Esophagus squamous epithelium (tissue), 5 donors: Measurements from ENCODE around the gene ZFPM1. TPM values are rescaled to one million over a fixed set of nuclear protein-coding genes. Genes with fewer than 3 reads are reported as not detected.

Experiments used
- DNase-seq: peaks from one replicate; lab custom pipeline; 2025; lab: John Stamatoyannopoulos, UW
- H3K27ac ChIP-seq, 4 donors: fragments of 200-600 bp; sonication (generic); one replicate each; pipeline ENCODE4 v1.5.1; 2016 to 2019; ENCODE audit warnings: mild to moderate bottlenecking in 1 of 4
- H3K27me3 ChIP-seq, 4 donors: fragments of 200-600 bp; sonication (generic); 1 replicate in 3 of 4; 2 replicates in 1 of 4; pipeline versions ENCODE4 v1.5.1 to v1.6.0; 2017 to 2021; ENCODE audit warnings: antibody characterized with exemption in 1 of 4
- H3K36me3 ChIP-seq, 3 donors: fragments of 200-600 bp; sonication (generic); one replicate each; pipeline ENCODE4 v1.5.1; 2016 to 2019
- H3K4me1 ChIP-seq, 3 donors: fragments of 200-600 bp; sonication (generic); one replicate each; pipeline ENCODE4 v1.5.1; 2017 to 2019
- H3K4me3 ChIP-seq, 4 donors: fragments of 200-600 bp; sonication (generic); 1 replicate in 3 of 4; 2 replicates in 1 of 4; pipeline ENCODE4 v1.5.1; 2016 to 2019; ENCODE audit warnings: mild to moderate bottlenecking in 2 of 4, moderate library complexity in 1 of 4
- H3K9me3 ChIP-seq, 3 donors: fragments of 200-600 bp; sonication (generic); one replicate each; pipeline ENCODE4 v1.5.1; 2016 to 2019
- POLR2A ChIP-seq, 4 donors: fragments of 450-650 bp; IDR thresholded peaks; one replicate each; pipeline ENCODE4 v1.6.1; 2017; ENCODE audit warnings: antibody characterized with exemption in 4 of 4, mild to moderate bottlenecking in 4 of 4, moderate library complexity in 3 of 4
- WGBS, 2 donors: methylation state at CpG; one replicate each; pipeline ENCODE4 v1.1.5; 2018; 5-methylcytosine and 5-hydroxymethylcytosine counted together
- intact Hi-C: fragments of 100-400 bp; cut with DNase I; formaldehyde crosslinking; loops from one replicate; pipeline ENCODE4 v1.15.0; 2022
- total RNA-seq, 4 donors: library from RNA; depleted of rRNA; stranded (reverse); fragments of >200 nt; gene quantifications; one replicate each; pipeline ENCODE4 v1.1.0, GENCODE V29; 2016
- TF ChIP-seq, protein P1 (sequence below), 6 experiments: fragments of 450-650 bp in 4 of 6; fragments of 200-600 bp in 2 of 6; sonication (generic) in 2 of 6; IDR thresholded peaks; one replicate each; pipeline ENCODE4 v1.5.1; 2016 to 2019; ENCODE audit warnings: antibody characterized with exemption in 6 of 6, mild to moderate bottlenecking in 4 of 6, moderate library complexity in 4 of 6
- donor health status: DM: yes; HTN: yes; CAD: no.

The ZFPM1 gene
- total RNA-seq, 4 donors from 2014 or later: 0.67 to 1.7 (median 1.2) TPM

DNA sequence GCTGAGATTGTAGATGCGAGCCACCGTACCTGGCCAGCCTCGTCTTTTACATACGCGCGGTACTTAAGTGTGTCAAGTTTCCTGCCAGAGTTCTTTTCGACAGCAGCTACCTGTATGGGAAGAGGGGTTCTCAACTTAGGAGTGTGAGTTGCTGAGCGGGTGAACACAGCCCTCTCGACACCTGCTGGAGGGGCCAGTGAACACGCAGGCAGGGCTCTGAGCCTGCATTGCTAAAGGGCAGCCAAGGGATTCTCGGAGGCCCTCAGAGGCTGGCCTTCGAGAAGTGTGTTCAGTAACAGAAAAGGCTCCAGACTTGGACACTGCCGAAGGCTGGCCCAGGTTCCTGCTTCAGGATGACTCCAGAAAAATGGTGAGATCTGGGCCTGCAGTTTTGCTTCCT, 123.2 kb downstream of the ZFPM1 start:
- no peak overlapping the region for H3K27ac ChIP-seq
- no peak for DNase-seq
- H3K9me3 ChIP-seq: no peaks in the 10 kb centered on the region
- peaks cover 15 to 93% (median 25%) of the 10 kb centered on the region in 3 donors for H3K36me3 ChIP-seq
- intact Hi-C loops: no loop called here
- peaks cover 8 to 19% (median 8%) of the 10 kb centered on the region in 3 donors for H3K4me1 ChIP-seq
- H3K27me3 ChIP-seq: no peaks in the 10 kb centered on the region
- no peak for TF ChIP-seq POLR2A (IDR thresholded peaks at IDR 0.05)
- TF ChIP-seq, protein P1, sequence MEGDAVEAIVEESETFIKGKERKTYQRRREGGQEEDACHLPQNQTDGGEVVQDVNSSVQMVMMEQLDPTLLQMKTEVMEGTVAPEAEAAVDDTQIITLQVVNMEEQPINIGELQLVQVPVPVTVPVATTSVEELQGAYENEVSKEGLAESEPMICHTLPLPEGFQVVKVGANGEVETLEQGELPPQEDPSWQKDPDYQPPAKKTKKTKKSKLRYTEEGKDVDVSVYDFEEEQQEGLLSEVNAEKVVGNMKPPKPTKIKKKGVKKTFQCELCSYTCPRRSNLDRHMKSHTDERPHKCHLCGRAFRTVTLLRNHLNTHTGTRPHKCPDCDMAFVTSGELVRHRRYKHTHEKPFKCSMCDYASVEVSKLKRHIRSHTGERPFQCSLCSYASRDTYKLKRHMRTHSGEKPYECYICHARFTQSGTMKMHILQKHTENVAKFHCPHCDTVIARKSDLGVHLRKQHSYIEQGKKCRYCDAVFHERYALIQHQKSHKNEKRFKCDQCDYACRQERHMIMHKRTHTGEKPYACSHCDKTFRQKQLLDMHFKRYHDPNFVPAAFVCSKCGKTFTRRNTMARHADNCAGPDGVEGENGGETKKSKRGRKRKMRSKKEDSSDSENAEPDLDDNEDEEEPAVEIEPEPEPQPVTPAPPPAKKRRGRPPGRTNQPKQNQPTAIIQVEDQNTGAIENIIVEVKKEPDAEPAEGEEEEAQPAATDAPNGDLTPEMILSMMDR (IDR thresholded peaks at IDR 0.05): no peak
- H3K4me3 ChIP-seq: no peak overlapping the region
- 91 to 95% methylated on average over 5 to 9 of the region's 13 CpGs for WGBS, 2 donors

DNA sequence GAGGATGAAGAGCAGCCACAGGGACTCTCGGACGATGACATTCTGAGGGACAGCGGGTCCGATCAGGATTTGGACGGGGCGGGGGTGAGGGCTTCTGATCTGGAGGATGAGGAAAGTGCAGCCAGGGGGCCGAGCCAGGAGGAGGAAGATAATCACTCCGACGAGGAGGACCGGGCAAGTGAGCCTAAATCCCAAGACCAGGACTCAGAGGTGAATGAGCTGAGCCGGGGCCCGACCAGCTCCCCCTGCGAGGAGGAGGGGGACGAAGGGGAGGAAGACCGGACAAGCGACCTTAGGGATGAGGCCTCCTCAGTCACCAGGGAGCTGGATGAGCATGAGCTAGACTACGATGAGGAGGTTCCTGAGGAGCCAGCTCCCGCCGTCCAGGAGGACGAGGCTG, 124.1 kb downstream of the ZFPM1 start:
- Histone ChIP-seq H3K4me1 (peaks cover 0 to 10% (median under 1%) of the 10 kb centered on the region in 3 donors), H3K4me3 (no peak overlapping the region), H3K27me3 (no peaks in the 10 kb centered on the region), H3K36me3 (peaks cover 15 to 94% (median 30%) of the 10 kb centered on the region in 3 donors), H3K9me3 (no peaks in the 10 kb centered on the region), H3K27ac (no peak overlapping the region)
- TF ChIP-seq, protein P1 (IDR thresholded peaks at IDR 0.05): no peak
- TF ChIP-seq POLR2A (IDR thresholded peaks at IDR 0.05): no peak
- intact Hi-C loops: no loop called here
- WGBS, 2 donors: 94% methylated on average over 17 to 18 of the region's 20 CpGs
- DNase-seq: no peak

DNA sequence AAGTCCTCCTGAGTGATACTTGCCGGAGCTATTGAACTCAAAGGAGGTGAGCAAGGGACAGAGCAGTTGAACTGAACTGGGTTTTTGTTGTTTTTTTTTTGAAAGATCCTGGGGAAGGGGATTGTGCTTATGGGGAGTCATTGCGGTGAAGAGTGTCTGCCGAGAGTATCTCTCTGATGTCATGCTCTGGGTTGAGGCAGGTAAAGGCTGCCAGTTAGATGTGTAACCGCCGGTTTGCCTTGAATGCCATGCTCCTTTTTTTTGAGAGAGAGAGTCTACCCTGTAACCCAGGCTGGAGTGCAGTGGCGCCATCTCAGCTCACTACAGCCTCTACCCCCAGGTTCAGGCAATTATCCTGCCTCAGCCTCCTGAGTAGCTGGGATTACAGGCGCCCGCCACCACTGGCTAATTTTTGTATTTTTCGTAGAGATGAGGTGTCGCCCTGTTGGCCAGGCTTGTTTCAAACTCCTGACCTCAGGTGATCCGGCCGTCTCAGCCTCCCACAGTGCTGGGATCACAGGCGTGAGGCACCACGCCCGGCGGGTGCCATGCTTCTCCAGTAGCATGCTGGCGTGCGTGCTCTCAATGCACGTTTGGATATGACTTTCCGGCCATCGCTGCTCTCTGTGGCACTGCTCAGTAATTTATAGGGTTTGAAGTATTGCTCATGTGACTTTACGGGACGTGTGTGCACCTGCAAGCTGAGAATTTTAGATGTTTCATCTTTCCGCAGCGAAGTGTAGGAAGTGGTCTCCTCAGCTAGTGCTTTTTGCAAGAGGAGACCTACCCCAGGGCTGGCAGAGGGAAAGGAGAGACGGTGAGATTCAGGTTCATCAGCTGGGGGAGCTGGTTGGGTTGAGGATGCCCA, 125.6 kb downstream of the ZFPM1 start:
- intact Hi-C loops: no loop called here
- 93% methylated on average over 16 to 22 of the region's 26 CpGs for WGBS, 2 donors
- no peaks in the 10 kb centered on the region for H3K9me3 ChIP-seq
- no peak for DNase-seq
- no peak overlapping the region for H3K4me3 ChIP-seq
- H3K27me3 ChIP-seq: no peaks in the 10 kb centered on the region
- TF ChIP-seq, protein P1 (IDR thresholded peaks at IDR 0.05): no peak
- no peak for TF ChIP-seq POLR2A (IDR thresholded peaks at IDR 0.05)
- no peak overlapping the region for H3K27ac ChIP-seq
- H3K36me3 ChIP-seq: peaks cover 15 to 94% (median 30%) of the 10 kb centered on the region in 3 donors
- H3K4me1 ChIP-seq: no peaks in the 10 kb centered on the region

DNA sequence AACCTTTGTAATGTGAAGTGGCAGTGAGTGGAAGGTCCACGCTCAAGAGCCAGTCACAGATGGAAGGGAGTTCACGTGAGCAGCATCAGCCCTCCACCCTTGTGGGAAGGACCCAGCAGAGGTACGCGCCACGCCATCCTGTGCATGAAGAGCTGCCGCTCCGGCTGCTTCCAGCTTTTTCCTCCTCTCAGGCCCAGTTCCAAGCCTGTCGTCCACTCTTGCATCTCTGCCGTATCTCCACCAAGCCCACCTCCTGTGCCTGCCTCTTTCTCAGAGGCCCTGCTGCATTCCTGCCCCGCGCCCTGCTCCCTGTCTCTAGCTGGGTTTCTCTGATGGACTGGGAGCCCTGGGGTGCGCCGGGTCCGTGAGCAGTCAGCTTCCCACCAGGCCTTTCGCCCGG, 127.3 kb downstream of the ZFPM1 start:
- WGBS, 2 donors: 93 to 94% methylated on average over 13 to 15 of the region's 16 CpGs
- H3K36me3 ChIP-seq: peaks cover 15 to 94% (median 30%) of the 10 kb centered on the region in 3 donors
- intact Hi-C loops: no loop called here
- H3K4me3 ChIP-seq: no peak overlapping the region
- H3K4me1 ChIP-seq: peaks cover 0 to 12% (median 5%) of the 10 kb centered on the region in 3 donors
- no peak for DNase-seq
- no peak overlapping the region for H3K27ac ChIP-seq
- no peak for TF ChIP-seq POLR2A (IDR thresholded peaks at IDR 0.05)
- no peaks in the 10 kb centered on the region for H3K27me3 ChIP-seq
- no peaks in the 10 kb centered on the region for H3K9me3 ChIP-seq

DNA sequence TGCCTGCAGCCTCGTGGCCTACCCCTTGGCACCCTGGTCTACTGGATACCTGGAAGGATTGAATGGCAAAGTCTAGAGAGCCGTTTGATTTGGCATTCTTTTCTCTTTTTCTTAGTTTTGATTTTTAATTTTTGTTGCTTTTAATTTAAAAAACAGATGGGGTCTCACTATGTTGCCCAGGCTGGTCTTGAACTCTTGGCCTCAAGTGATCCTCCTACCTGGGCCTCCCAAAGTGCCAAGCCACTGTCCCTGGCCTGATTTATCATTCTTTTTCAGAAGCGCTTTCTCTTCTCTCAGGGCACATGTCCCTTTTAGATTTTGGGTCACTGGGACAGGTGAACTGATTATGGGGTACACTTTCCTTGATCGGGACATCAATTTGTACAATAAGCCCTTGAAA, 128.0 kb downstream of the ZFPM1 start:
- H3K27ac ChIP-seq: no peak overlapping the region

More for the DNA sequence above, 128.0 kb downstream of the ZFPM1 start:
- DNase-seq: no peak
- H3K36me3 ChIP-seq: peaks cover 15 to 94% (median 30%) of the 10 kb centered on the region in 3 donors
- H3K4me1 ChIP-seq: peaks cover 0 to 12% (median 5%) of the 10 kb centered on the region in 3 donors
- no peaks in the 10 kb centered on the region for H3K9me3 ChIP-seq
- no peaks in the 10 kb centered on the region for H3K27me3 ChIP-seq
- intact Hi-C loops: no loop called here
- no peak overlapping the region for H3K4me3 ChIP-seq
- 85 to 87% methylated on average over 4 of the region's 4 CpGs for WGBS, 2 donors
- TF ChIP-seq POLR2A (IDR thresholded peaks at IDR 0.05): no peak
- TF ChIP-seq, protein P1 (IDR thresholded peaks at IDR 0.05): no peak
